ENCODE measurements around the gene MPV17. TPM values are rescaled to one million over a fixed set of nuclear protein-coding genes. Genes with fewer than 3 reads are reported as not detected.

Gene MPV17
- total and polyA plus RNA-seq, 2 of the 13 experiments (the other 11 are each of a cell fraction or from before 2014, with no cell fraction given): 48.9 to 129 TPM

DNA sequence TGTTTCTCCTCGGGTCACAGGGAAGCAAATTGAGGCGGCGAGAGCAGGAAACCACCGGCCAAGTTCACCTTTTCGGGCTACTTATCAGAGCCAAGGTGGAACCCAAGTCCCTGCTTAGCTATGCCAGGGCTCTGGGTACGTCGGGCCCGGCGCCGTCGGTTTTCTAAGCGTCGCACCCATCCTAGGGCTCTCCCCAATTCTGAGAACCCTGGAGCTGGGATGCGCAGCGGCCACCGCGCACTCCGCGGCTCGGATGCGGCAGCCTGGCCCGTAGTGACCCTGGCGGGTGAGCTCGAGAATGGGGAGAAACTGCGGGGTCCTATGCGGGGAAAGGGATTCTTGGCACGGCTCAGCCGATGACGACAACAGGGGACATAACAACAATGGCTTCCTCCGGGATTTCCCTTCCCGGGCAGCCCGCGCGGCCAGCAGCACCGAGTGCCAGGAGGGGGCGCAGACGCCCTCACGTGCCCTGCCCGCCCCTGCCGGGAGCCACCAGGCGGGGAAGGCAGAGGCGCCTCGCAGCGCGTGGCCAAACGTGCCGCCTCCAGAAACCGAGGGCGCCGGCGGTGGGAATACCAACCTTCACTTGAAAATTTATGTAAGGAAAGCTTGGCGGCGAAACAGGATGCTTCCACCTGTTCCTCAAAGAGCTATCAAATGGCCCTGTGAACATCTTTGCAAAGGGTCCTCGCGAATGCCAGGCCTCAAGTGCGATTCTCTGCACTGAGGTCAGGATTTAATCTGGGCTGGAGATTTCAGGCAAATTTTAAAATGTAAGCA is 58.0 kb downstream of the MPV17 start (continued):
- TF ChIP-seq, protein P1, sequence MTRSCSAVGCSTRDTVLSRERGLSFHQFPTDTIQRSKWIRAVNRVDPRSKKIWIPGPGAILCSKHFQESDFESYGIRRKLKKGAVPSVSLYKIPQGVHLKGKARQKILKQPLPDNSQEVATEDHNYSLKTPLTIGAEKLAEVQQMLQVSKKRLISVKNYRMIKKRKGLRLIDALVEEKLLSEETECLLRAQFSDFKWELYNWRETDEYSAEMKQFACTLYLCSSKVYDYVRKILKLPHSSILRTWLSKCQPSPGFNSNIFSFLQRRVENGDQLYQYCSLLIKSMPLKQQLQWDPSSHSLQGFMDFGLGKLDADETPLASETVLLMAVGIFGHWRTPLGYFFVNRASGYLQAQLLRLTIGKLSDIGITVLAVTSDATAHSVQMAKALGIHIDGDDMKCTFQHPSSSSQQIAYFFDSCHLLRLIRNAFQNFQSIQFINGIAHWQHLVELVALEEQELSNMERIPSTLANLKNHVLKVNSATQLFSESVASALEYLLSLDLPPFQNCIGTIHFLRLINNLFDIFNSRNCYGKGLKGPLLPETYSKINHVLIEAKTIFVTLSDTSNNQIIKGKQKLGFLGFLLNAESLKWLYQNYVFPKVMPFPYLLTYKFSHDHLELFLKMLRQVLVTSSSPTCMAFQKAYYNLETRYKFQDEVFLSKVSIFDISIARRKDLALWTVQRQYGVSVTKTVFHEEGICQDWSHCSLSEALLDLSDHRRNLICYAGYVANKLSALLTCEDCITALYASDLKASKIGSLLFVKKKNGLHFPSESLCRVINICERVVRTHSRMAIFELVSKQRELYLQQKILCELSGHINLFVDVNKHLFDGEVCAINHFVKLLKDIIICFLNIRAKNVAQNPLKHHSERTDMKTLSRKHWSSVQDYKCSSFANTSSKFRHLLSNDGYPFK (CRISPR knock-in tag; IDR thresholded peaks at IDR 0.05; ENCODE audit: borderline replicate concordance): peak; percentile 82
- TF ChIP-seq, protein P2, sequence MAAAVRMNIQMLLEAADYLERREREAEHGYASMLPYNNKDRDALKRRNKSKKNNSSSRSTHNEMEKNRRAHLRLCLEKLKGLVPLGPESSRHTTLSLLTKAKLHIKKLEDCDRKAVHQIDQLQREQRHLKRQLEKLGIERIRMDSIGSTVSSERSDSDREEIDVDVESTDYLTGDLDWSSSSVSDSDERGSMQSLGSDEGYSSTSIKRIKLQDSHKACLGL (CRISPR knock-in tag; IDR thresholded peaks at IDR 0.05): peak; percentile 81
- TF ChIP-seq, protein P3, sequence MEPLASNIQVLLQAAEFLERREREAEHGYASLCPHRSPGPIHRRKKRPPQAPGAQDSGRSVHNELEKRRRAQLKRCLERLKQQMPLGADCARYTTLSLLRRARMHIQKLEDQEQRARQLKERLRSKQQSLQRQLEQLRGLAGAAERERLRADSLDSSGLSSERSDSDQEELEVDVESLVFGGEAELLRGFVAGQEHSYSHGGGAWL (CRISPR knock-in tag; IDR thresholded peaks at IDR 0.05): peak; percentile 86
- TF ChIP-seq NR2F2 (IDR thresholded peaks at IDR 0.05; ENCODE audit: borderline replicate concordance, low read depth) (peak; percentile 14; the same call in 1 of the 2 replicates), ZNF331 (CRISPR knock-in tag; IDR thresholded peaks at IDR 0.05) (peak; percentile 90), SOX6 (IDR thresholded peaks at IDR 0.05) (no peak), SOX6 (CRISPR knock-in tag; IDR thresholded peaks at IDR 0.05) (peak; percentile 76), RORA (CRISPR knock-in tag; IDR thresholded peaks at IDR 0.05) (no peak), RXRB (CRISPR knock-in tag; IDR thresholded peaks at IDR 0.05; ENCODE audit: borderline replicate concordance) (no peak), NBN (conservative IDR thresholded peaks at IDR 0.05) (no peak), ZNF501 (CRISPR knock-in tag; IDR thresholded peaks at IDR 0.05) (peak; percentile 31; the same call in 1 of the 2 replicates), TCF12 (IDR thresholded peaks at IDR 0.05) (no peak), TCF12 (CRISPR knock-in tag; IDR thresholded peaks at IDR 0.05) (no peak), ZNF547 (CRISPR knock-in tag; IDR thresholded peaks at IDR 0.05) (peak; percentile 81), STAT5B (CRISPR knock-in tag; IDR thresholded peaks at IDR 0.05) (peak; percentile 44; the same call in 1 of the 2 replicates), NCOA1 (CRISPR knock-in tag; IDR thresholded peaks at IDR 0.05) (peak; percentile 87; the same call in 1 of the 2 replicates), SMAD1 (CRISPR knock-in tag; IDR thresholded peaks at IDR 0.05; ENCODE audit: borderline replicate concordance, low read depth) (peak; percentile 74; the same call in 1 of the 2 replicates), KLF13 (CRISPR knock-in tag; IDR thresholded peaks at IDR 0.05) (no peak), SIN3A (IDR thresholded peaks at IDR 0.05; ENCODE audit: borderline replicate concordance, low read depth, low read length) (0 out of 2 replicates have a peak, but pooled peaks have one; percentile 36), ZNF713 (CRISPR knock-in tag; IDR thresholded peaks at IDR 0.05) (no peak), MTF2 (CRISPR knock-in tag; IDR thresholded peaks at IDR 0.05; ENCODE audit: borderline replicate concordance) (peak; percentile 99; the same call in 1 of the 2 replicates), ZNF138 (CRISPR knock-in tag; IDR thresholded peaks at IDR 0.05; ENCODE audit: low read depth) (0 out of 2 replicates have a peak, but pooled peaks have one; percentile 69), AGO1 (IDR thresholded peaks at IDR 0.05; ENCODE audit: low read depth, low read length, poor library complexity, severe bottlenecking) (peak; percentile 73), NCOA2 (CRISPR knock-in tag; IDR thresholded peaks at IDR 0.05) (0 out of 2 replicates have a peak, but pooled peaks have one; percentile 25)
- TF ChIP-seq, protein P4, sequence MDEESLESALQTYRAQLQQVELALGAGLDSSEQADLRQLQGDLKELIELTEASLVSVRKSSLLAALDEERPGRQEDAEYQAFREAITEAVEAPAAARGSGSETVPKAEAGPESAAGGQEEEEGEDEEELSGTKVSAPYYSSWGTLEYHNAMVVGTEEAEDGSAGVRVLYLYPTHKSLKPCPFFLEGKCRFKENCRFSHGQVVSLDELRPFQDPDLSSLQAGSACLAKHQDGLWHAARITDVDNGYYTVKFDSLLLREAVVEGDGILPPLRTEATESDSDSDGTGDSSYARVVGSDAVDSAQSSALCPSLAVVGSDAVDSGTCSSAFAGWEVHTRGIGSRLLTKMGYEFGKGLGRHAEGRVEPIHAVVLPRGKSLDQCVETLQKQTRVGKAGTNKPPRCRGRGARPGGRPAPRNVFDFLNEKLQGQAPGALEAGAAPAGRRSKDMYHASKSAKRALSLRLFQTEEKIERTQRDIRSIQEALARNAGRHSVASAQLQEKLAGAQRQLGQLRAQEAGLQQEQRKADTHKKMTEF (CRISPR knock-in tag; IDR thresholded peaks at IDR 0.05): peak; percentile 61; the same call in 1 of the 2 replicates

Measured in HepG2 (cell line).